ENCODE measurements around the gene MMP3. TPM values are rescaled to one million over a fixed set of nuclear protein-coding genes. Genes with fewer than 3 reads are reported as not detected.

The MMP3 gene
- total RNA-seq, result under 1 TPM in 1 of 2 donors, not detected in 1; 0.41 TPM

GRCh38 chr11:102843489-102843888 lies at the start of gene MMP3:
TSS of gene MMP3 (minus strand) at chr11:102843609. CDS start at chr11:102843546, 63 bp downstream.
- DNase-seq (ENCODE audit: low spot score), result no peak
- 84% methylated on average over 4 of the region's 4 CpGs for WGBS
- no peak for TF ChIP-seq POLR2AphosphoS5 (IDR thresholded peaks at IDR 0.05)
- no peak for TF ChIP-seq CTCF (IDR thresholded peaks at IDR 0.05)
- H3K4me1 ChIP-seq (replicated peaks), result no peaks in the 10 kb centered on the region
- H3K36me3 ChIP-seq, result no peaks in the 10 kb centered on the region
- intact Hi-C loops (cut with DNase I), result no loop called here
- H3K9me3 ChIP-seq, result no peaks in the 10 kb centered on the region
- H3K27ac ChIP-seq, result no peak within 1 kb of the TSS
- no peaks in the 10 kb centered on the region for H3K27me3 ChIP-seq (replicated peaks; ENCODE audit: insufficient read depth)
- H3K4me3 ChIP-seq, result no peak within 1 kb of the TSS

- DNase-seq (ENCODE audit: low spot score), result no peak
- H3K27ac ChIP-seq, result no peak overlapping the region
- 96% methylated on average over 1 of the region's 1 CpG for WGBS
- intact Hi-C loops (cut with DNase I), result no loop called here
- H3K36me3 ChIP-seq, result no peaks in the 10 kb centered on the region
- TF ChIP-seq POLR2AphosphoS5 (IDR thresholded peaks at IDR 0.05) (no peak), CTCF (IDR thresholded peaks at IDR 0.05) (no peak), POLR2A (IDR thresholded peaks at IDR 0.05) (no peak)
- no peaks in the 10 kb centered on the region for H3K9me3 ChIP-seq
- no peak overlapping the region for H3K4me3 ChIP-seq
- H3K27me3 ChIP-seq (replicated peaks; ENCODE audit: insufficient read depth), result no peaks in the 10 kb centered on the region
- H3K4me1 ChIP-seq (replicated peaks), result no peaks in the 10 kb centered on the region
Measured at GRCh38 chr11:102891736-102892135, 48.3 kb upstream of the MMP3 start.

GRCh38 chr11:102886999-102887398 lies 43.6 kb upstream of the MMP3 start:
- no peaks in the 10 kb centered on the region for H3K27me3 ChIP-seq (replicated peaks; ENCODE audit: insufficient read depth)
- H3K4me1 ChIP-seq (replicated peaks), result no peaks in the 10 kb centered on the region
- H3K36me3 ChIP-seq, result no peaks in the 10 kb centered on the region
- H3K27ac ChIP-seq, result no peak overlapping the region
- WGBS, result 62% methylated on average over 6 of the region's 6 CpGs
- intact Hi-C loops (cut with DNase I), result no loop called here
- no peaks in the 10 kb centered on the region for H3K9me3 ChIP-seq
- TF ChIP-seq CTCF (IDR thresholded peaks at IDR 0.05) (no peak), POLR2A (IDR thresholded peaks at IDR 0.05) (no peak), POLR2AphosphoS5 (IDR thresholded peaks at IDR 0.05) (no peak)
- no peak for DNase-seq (ENCODE audit: low spot score)
- H3K4me3 ChIP-seq, result no peak overlapping the region

GRCh38 chr11:102883141-102883540 lies 39.7 kb upstream of the MMP3 start:
- 97% methylated on average over 3 of the region's 3 CpGs for WGBS
- intact Hi-C loops (cut with DNase I), result no loop called here
- no peaks in the 10 kb centered on the region for H3K27me3 ChIP-seq (replicated peaks; ENCODE audit: insufficient read depth)
- no peaks in the 10 kb centered on the region for H3K36me3 ChIP-seq
- TF ChIP-seq CTCF (IDR thresholded peaks at IDR 0.05) (no peak), POLR2A (IDR thresholded peaks at IDR 0.05) (no peak), POLR2AphosphoS5 (IDR thresholded peaks at IDR 0.05) (no peak)
- DNase-seq (ENCODE audit: low spot score), result no peak
- no peak overlapping the region for H3K4me3 ChIP-seq
- no peak overlapping the region for H3K27ac ChIP-seq
- H3K4me1 ChIP-seq (replicated peaks), result no peaks in the 10 kb centered on the region
- H3K9me3 ChIP-seq, result no peaks in the 10 kb centered on the region

- no peak for DNase-seq (ENCODE audit: low spot score)
- no peak overlapping the region for H3K4me3 ChIP-seq
- H3K27ac ChIP-seq, result no peak overlapping the region
- H3K27me3 ChIP-seq (replicated peaks; ENCODE audit: insufficient read depth), result no peaks in the 10 kb centered on the region
- TF ChIP-seq CTCF (IDR thresholded peaks at IDR 0.05) (no peak), POLR2A (IDR thresholded peaks at IDR 0.05) (no peak), POLR2AphosphoS5 (IDR thresholded peaks at IDR 0.05) (no peak)
- H3K9me3 ChIP-seq, result no peaks in the 10 kb centered on the region
- intact Hi-C loops (cut with DNase I), result no loop called here
- WGBS, result 84% methylated on average over 4 of the region's 4 CpGs
- no peaks in the 10 kb centered on the region for H3K4me1 ChIP-seq (replicated peaks)
- no peaks in the 10 kb centered on the region for H3K36me3 ChIP-seq
Measured at GRCh38 chr11:102882389-102883024, 39.1 kb upstream of the MMP3 start.

Measured in prostate gland (tissue), 2 donors.